ENCODE measurements around the gene TLE2.

TLE2 gene

DNA sequence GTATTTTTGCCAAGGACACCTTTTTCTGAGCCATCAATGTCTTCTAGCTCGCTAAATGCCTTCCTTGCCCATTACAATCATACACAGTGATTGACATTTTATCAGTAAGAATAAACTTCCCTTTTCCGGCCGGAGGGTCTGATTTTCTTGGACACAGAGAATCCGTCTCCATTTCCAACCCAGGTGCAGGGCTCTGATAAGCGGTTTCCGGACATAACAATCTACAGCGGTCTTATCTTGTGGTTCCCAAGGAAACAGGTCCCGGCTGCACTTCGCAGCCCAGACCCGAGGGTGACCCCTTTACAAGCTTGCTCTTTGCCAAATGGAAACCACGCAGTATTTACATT lies 79.2 kb downstream of the TLE2 start:
- no peak for DNase-seq (ENCODE audit: low read depth)
